ENCODE measurements around the gene MYZAP.

GRCh38 chr15:57596301-57596855, 4.7 kb downstream of the MYZAP start:
- TF ChIP-seq, protein P1, sequence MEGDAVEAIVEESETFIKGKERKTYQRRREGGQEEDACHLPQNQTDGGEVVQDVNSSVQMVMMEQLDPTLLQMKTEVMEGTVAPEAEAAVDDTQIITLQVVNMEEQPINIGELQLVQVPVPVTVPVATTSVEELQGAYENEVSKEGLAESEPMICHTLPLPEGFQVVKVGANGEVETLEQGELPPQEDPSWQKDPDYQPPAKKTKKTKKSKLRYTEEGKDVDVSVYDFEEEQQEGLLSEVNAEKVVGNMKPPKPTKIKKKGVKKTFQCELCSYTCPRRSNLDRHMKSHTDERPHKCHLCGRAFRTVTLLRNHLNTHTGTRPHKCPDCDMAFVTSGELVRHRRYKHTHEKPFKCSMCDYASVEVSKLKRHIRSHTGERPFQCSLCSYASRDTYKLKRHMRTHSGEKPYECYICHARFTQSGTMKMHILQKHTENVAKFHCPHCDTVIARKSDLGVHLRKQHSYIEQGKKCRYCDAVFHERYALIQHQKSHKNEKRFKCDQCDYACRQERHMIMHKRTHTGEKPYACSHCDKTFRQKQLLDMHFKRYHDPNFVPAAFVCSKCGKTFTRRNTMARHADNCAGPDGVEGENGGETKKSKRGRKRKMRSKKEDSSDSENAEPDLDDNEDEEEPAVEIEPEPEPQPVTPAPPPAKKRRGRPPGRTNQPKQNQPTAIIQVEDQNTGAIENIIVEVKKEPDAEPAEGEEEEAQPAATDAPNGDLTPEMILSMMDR (conservative IDR thresholded peaks at IDR 0.05; ENCODE audit: low read depth, low read length), result no peak
- TF ChIP-seq EZH2 (IDR thresholded peaks at IDR 0.05; ENCODE audit: borderline replicate concordance, low read depth, low read length, poor library complexity, severe bottlenecking), result no peak
